GM12878 (cell line): ENCODE results near the gene ADGRE2.

Source experiments
- CHD4 ChIP-seq: fragments of 200-600 bp; sonication (generic); IDR thresholded peaks from 2 replicates; pipeline ENCODE4 v1.6.1; 2016; ENCODE audit warnings: mild to moderate bottlenecking
- KAT2A ChIP-seq: conservative IDR thresholded peaks from 2 replicates; pipeline ENCODE4 v1.6.1; 2011; ENCODE audit warnings: low read depth, low read length; ENCODE audit not compliant: control insufficient read depth
- MAX ChIP-seq: IDR thresholded peaks from 2 replicates; pipeline ENCODE4 v1.6.1; 2012; ENCODE audit warnings: low read depth, low read length, improper control_type of control experiment
- NR2C1 ChIP-seq: fragments of 450-650 bp; IDR thresholded peaks from 2 replicates; pipeline ENCODE4 v1.6.1; 2017; ENCODE audit warnings: antibody characterized with exemption, mild to moderate bottlenecking, moderate library complexity
- POLR2A ChIP-seq: IDR thresholded peaks from 2 replicates; pipeline ENCODE4 v1.6.1; 2011; ENCODE audit warnings: low read depth, mild to moderate bottlenecking, low read length
- POLR2AphosphoS2 ChIP-seq: IDR thresholded peaks from 2 replicates; pipeline ENCODE4 v1.6.1; 2011; ENCODE audit warnings: low read depth, mild to moderate bottlenecking, low read length, improper control_type of control experiment, moderate library complexity
- POLR2AphosphoS5 ChIP-seq: IDR thresholded peaks from 2 replicates; pipeline ENCODE4 v1.6.1; 2011; ENCODE audit warnings: mild to moderate bottlenecking, low read length, inconsistent platforms
- RFX5 ChIP-seq: IDR thresholded peaks from 2 replicates; pipeline ENCODE4 v1.6.1; 2011; ENCODE audit warnings: low read depth, low read length, improper control_type of control experiment
- SUZ12 ChIP-seq: fragments of 200-600 bp; sonication (generic); IDR thresholded peaks from one replicate; pipeline ENCODE4 v1.6.1; 2018; ENCODE audit warnings: antibody characterized with exemption, mild to moderate bottlenecking; ENCODE audit not compliant: unreplicated experiment
- ZBED1 ChIP-seq: IDR thresholded peaks from 2 replicates; pipeline ENCODE4 v1.6.1; 2016; ENCODE audit warnings: borderline replicate concordance
- ZBTB33 ChIP-seq: fragments of 450-650 bp; IDR thresholded peaks from 2 replicates; pipeline ENCODE4 v1.6.1; 2017; ENCODE audit warnings: mild to moderate bottlenecking

GRCh38 chr19:14719162-14719561, 59.2 kb downstream of the ADGRE2 start:
- no peak for TF ChIP-seq ZBED1
- no peak for TF ChIP-seq NR2C1
- no peak for TF ChIP-seq POLR2AphosphoS5
- no peak for TF ChIP-seq ZBTB33
- no peak for TF ChIP-seq RFX5
- no peak for TF ChIP-seq SUZ12
- TF ChIP-seq POLR2AphosphoS2: no peak
- TF ChIP-seq POLR2A: no peak
- no peak for TF ChIP-seq CHD4
- TF ChIP-seq MAX: no peak
- TF ChIP-seq KAT2A: no peak
